GM19397 (cell line): ENCODE results near the gene CHRNB1.
"Not testable (repeated sequence)": the region's sequence is repeated elsewhere in the genome, so short reads cannot be mapped to it uniquely, and the experiment has no call there.

Source experiments
- ATAC-seq: cut with Tn5 transposase; IDR thresholded peaks from one replicate; pipeline ENCODE4 v1.9.1; 2021; ENCODE audit warnings: mild to moderate bottlenecking, moderate library complexity; ENCODE audit not compliant: unreplicated experiment

Gene CHRNB1

GRCh38 chr17:7482742-7483088 lies 37.9 kb downstream of the CHRNB1 start:
- not testable (repeated sequence) for ATAC-seq

GRCh38 chr17:7483255-7484066 lies 38.6 kb downstream of the CHRNB1 start:
- ATAC-seq = peak; percentile 27

- peak; percentile 71 for ATAC-seq
Measured at GRCh38 chr17:7484067-7484918, 39.4 kb downstream of the CHRNB1 start, which contains the start of gene POLR2A. POLR2A (plus strand) TSS chr17:7484366.

- no peak for ATAC-seq
Measured at GRCh38 chr17:7484919-7485377, 40.1 kb downstream of the CHRNB1 start.

GRCh38 chr17:7486181-7486580 lies 41.3 kb downstream of the CHRNB1 start:
- no peak for ATAC-seq

GRCh38 chr17:7490144-7490543 lies 45.3 kb downstream of the CHRNB1 start:
- ATAC-seq = no peak

- no peak for ATAC-seq
Measured at GRCh38 chr17:7491583-7491982, 46.7 kb downstream of the CHRNB1 start.

GRCh38 chr17:7493941-7494340 lies 49.1 kb downstream of the CHRNB1 start:
- ATAC-seq = no peak

GRCh38 chr17:7495906-7496434 lies 51.1 kb downstream of the CHRNB1 start:
- no peak for ATAC-seq

- ATAC-seq = no peak
Measured at GRCh38 chr17:7496470-7497183, 51.8 kb downstream of the CHRNB1 start.

- no peak for ATAC-seq
Measured at GRCh38 chr17:7497228-7497627, 52.4 kb downstream of the CHRNB1 start.

- ATAC-seq = no peak
Measured at GRCh38 chr17:7497636-7498035, 52.8 kb downstream of the CHRNB1 start.

- no peak for ATAC-seq
Measured at GRCh38 chr17:7499161-7499560, 54.3 kb downstream of the CHRNB1 start.

GRCh38 chr17:7501729-7502128 lies 56.9 kb downstream of the CHRNB1 start:
- no peak for ATAC-seq

- ATAC-seq = no peak
Measured at GRCh38 chr17:7502171-7502847, 57.4 kb downstream of the CHRNB1 start.

- ATAC-seq = no peak
Measured at GRCh38 chr17:7502987-7503386, 58.1 kb downstream of the CHRNB1 start.

- no peak for ATAC-seq
Measured at GRCh38 chr17:7503521-7503920, 58.7 kb downstream of the CHRNB1 start.
